CD14-positive monocyte (primary cell): ENCODE data around the gene TIAM1. TPM values are rescaled to one million over a fixed set of nuclear protein-coding genes. Genes with fewer than 3 reads are reported as not detected.

Experiments
- DNase-seq, 3 donors: peaks; one replicate each; pipeline ENCODE4 v3.0.0-alpha.2; 2011 to 2022
- H2AFZ ChIP-seq: 2 replicates; pipeline ENCODE4 v1.6.0; 2012; ENCODE audit warnings: mild to moderate bottlenecking, low read depth, low read length, inconsistent platforms; ENCODE audit not compliant: insufficient read depth, poor library complexity, severe bottlenecking
- H3K27ac ChIP-seq, 2 donors: 1 replicate in 1 of 2; 2 replicates in 1 of 2; pipeline ENCODE4 v1.5.1; 2012 to 2013; ENCODE audit warnings: low read length in 2 of 2, control low read depth in 1 of 2, inconsistent platforms in 1 of 2, low read depth in 1 of 2, mild to moderate bottlenecking in 1 of 2
- H3K27me3 ChIP-seq, 2 donors: one replicate each; pipeline versions ENCODE4 v1.6.0 to v1.6.1; 2011 to 2013; ENCODE audit warnings: low read length in 2 of 2; ENCODE audit not compliant: control insufficient read depth in 2 of 2, insufficient read depth in 2 of 2
- H3K36me3 ChIP-seq, 2 donors: replicated peaks in 1 of 2; 1 replicate in 1 of 2; 2 replicates in 1 of 2; pipeline versions ENCODE4 v1.5.1 to v1.6.1; 2012 to 2013; ENCODE audit warnings: low read length in 2 of 2, control low read depth in 1 of 2, inconsistent platforms in 1 of 2, mild to moderate bottlenecking in 1 of 2; ENCODE audit not compliant: insufficient read depth in 2 of 2, control insufficient read depth in 1 of 2
- H3K4me1 ChIP-seq, 2 donors: 1 replicate in 1 of 2; 2 replicates in 1 of 2; pipeline versions ENCODE4 v1.5.1 to v1.6.1; 2012 to 2013; ENCODE audit warnings: low read length in 2 of 2, control low read depth in 1 of 2, inconsistent platforms in 1 of 2, mild to moderate bottlenecking in 1 of 2, moderate library complexity in 1 of 2; ENCODE audit not compliant: insufficient read depth in 2 of 2, control insufficient read depth in 1 of 2
- H3K4me2 ChIP-seq: replicated peaks from 2 replicates; pipeline ENCODE3; 2012; ENCODE audit warnings: low read length, moderate library complexity, mild to moderate bottlenecking; ENCODE audit not compliant: poor library complexity, severe bottlenecking; ENCODE audit errors: extremely low read depth
- H3K4me3 ChIP-seq, 3 experiments: fragments of 200-600 bp in 1 of 3; sonication (generic) in 1 of 3; replicated peaks in 1 of 3; 1 replicate in 2 of 3; 2 replicates in 1 of 3; pipeline ENCODE4 v1.5.1; 2011 to 2013; ENCODE audit warnings: low read length in 3 of 3, mild to moderate bottlenecking in 3 of 3, control low read depth in 2 of 3, low read depth in 2 of 3, inconsistent platforms in 1 of 3, moderate library complexity in 1 of 3
- H3K79me2 ChIP-seq: 2 replicates; pipeline ENCODE4 v1.6.0; 2012; ENCODE audit warnings: mild to moderate bottlenecking, control low read depth, inconsistent platforms, low read length, moderate library complexity; ENCODE audit not compliant: insufficient read depth
- H3K9ac ChIP-seq: 2 replicates; pipeline ENCODE4 v1.6.0; 2017; ENCODE audit warnings: low read length, mild to moderate bottlenecking; ENCODE audit not compliant: insufficient read depth, poor library complexity, severe bottlenecking
- H3K9me3 ChIP-seq, 2 donors: replicated peaks in 1 of 2; 1 replicate in 1 of 2; 2 replicates in 1 of 2; pipeline versions ENCODE4 v1.5.1 to v1.6.1; 2012 to 2013; ENCODE audit warnings: low read length in 2 of 2, control low read depth in 1 of 2; ENCODE audit not compliant: control insufficient read depth in 1 of 2, insufficient read depth in 1 of 2
- H4K20me1 ChIP-seq: 2 replicates; pipeline ENCODE4 v1.6.0; 2012; ENCODE audit warnings: mild to moderate bottlenecking, low read length, control low read depth, moderate library complexity; ENCODE audit not compliant: insufficient read depth
- H3K27ac Mint-ChIP-seq, 7 donors: one replicate each; pipeline ENCODE4 v1.8.0; 2020; ENCODE audit warnings: mild to moderate bottlenecking in 7 of 7, mixed read lengths in 7 of 7, moderate library complexity in 6 of 7, inconsistent platforms in 2 of 7
- H3K27me3 Mint-ChIP-seq, 3 donors: one replicate each; pipeline ENCODE4 v1.8.0; 2021 to 2022; ENCODE audit warnings: low read depth in 3 of 3, mild to moderate bottlenecking in 3 of 3, mixed read lengths in 3 of 3, moderate library complexity in 3 of 3, inconsistent platforms in 1 of 3
- H3K36me3 Mint-ChIP-seq, 2 donors: one replicate each; pipeline ENCODE4 v1.8.0; 2020; ENCODE audit warnings: mixed read lengths in 2 of 2, inconsistent platforms in 1 of 2, mild to moderate bottlenecking in 1 of 2
- H3K4me1 Mint-ChIP-seq: one replicate; pipeline ENCODE4 v1.8.0; 2020; ENCODE audit warnings: mild to moderate bottlenecking, mixed read lengths
- H3K4me3 Mint-ChIP-seq, 2 donors: one replicate each; pipeline ENCODE4 v1.8.0; 2020; ENCODE audit warnings: mild to moderate bottlenecking in 2 of 2, mixed read lengths in 2 of 2, moderate library complexity in 1 of 2
- H3K9me3 Mint-ChIP-seq, 7 donors: one replicate each; pipeline ENCODE4 v1.8.0; 2020 to 2022; ENCODE audit warnings: mixed read lengths in 7 of 7, mild to moderate bottlenecking in 6 of 7, moderate library complexity in 6 of 7, inconsistent platforms in 2 of 7
- CTCF ChIP-seq: fragments of 200-600 bp; IDR thresholded peaks from one replicate; pipeline ENCODE4 v1.8.0; 2022; ENCODE audit warnings: antibody characterized with exemption, mild to moderate bottlenecking
- WGBS: methylation state at CpG from one replicate; pipeline ENCODE4 v1.1.5; 2013; ENCODE audit warnings: missing lambda C conversion rate; ENCODE audit not compliant: insufficient coverage; 5-methylcytosine and 5-hydroxymethylcytosine counted together
- intact Hi-C, 2 donors: fragments of 100-400 bp; cut with micrococcal nuclease; formaldehyde crosslinking; loops; one replicate each; pipeline versions ENCODE4 v1.15.0 to v1.15.1; 2023
- polyA plus RNA-seq, 3 donors: library from polyadenylated mRNA; depleted of rRNA in 1 of 3; unstranded in 2 of 3; stranded (reverse) in 1 of 3; fragments of 300-500 nt in 2 of 3; fragments of >200 nt in 1 of 3; fragmentation: Illumina TruSeq in 2 of 3; gene quantifications; 1 replicate in 2 of 3; 2 replicates in 1 of 3; pipeline ENCODE4 v1.2.3, GENCODE V29; 2012 to 2021

Gene TIAM1
- polyA plus RNA-seq, 3 donors: 17.7 to 55.0 (median 45.3) TPM

GRCh38 chr21:31187499-31187898, 156.6 kb downstream of the TIAM1 start:
- no peaks in the 10 kb centered on the region for H3K9me3 ChIP-seq
- DNase-seq: no peak
- H3K4me2 ChIP-seq: no peak overlapping the region
- Mint-ChIP-seq H3K27me3 (peaks cover 1 to 3% (median 2%) of the 10 kb centered on the region in 3 donors), H3K36me3 (peaks cover 63 to 75% of the 10 kb centered on the region in 2 donors), H3K4me1 (peaks cover 3% of the 10 kb centered on the region), H3K4me3 (no peak overlapping the region), H3K27ac (no peak overlapping the region), H3K9me3 (no peaks in the 10 kb centered on the region)
- 100% methylated on average over 1 of the region's 4 CpGs for WGBS
- intact Hi-C loops: no loop called here
- H3K79me2 ChIP-seq: no peaks in the 10 kb centered on the region
- no peak for TF ChIP-seq CTCF
- no peak overlapping the region for H3K27ac ChIP-seq
- H4K20me1 ChIP-seq: peaks cover 3% of the 10 kb centered on the region
- H3K27me3 ChIP-seq: no peaks in the 10 kb centered on the region
- no peak overlapping the region for H2AFZ ChIP-seq
- H3K4me3 ChIP-seq: no peak overlapping the region
- no peak overlapping the region for H3K9ac ChIP-seq
- peaks cover 0 to 4% of the 10 kb centered on the region in 2 donors for H3K4me1 ChIP-seq
- H3K36me3 ChIP-seq: peaks cover 15 to 90% of the 10 kb centered on the region in 2 donors

- H3K4me1 Mint-ChIP-seq: peaks cover 3% of the 10 kb centered on the region
- no peak overlapping the region for H3K9ac ChIP-seq
These were observed 157.1 kb downstream of the TIAM1 start for GRCh38 chr21:31186916-31187315.

More at GRCh38 chr21:31186916-31187315, 157.1 kb downstream of the TIAM1 start:
- Histone ChIP-seq H3K4me3 (no peak overlapping the region), H2AFZ (no peak overlapping the region), H3K36me3 (peaks cover 17 to 90% of the 10 kb centered on the region in 2 donors), H3K4me1 (peaks cover 0 to 4% of the 10 kb centered on the region in 2 donors), H3K9me3 (no peaks in the 10 kb centered on the region), H3K4me2 (no peak overlapping the region), H4K20me1 (peaks cover 3% of the 10 kb centered on the region), H3K79me2 (no peaks in the 10 kb centered on the region), H3K27ac (no peak overlapping the region), H3K27me3 (no peaks in the 10 kb centered on the region)
- WGBS: 92% methylated on average over 2 of the region's 4 CpGs
- Mint-ChIP-seq H3K36me3 (peaks cover 64 to 75% of the 10 kb centered on the region in 2 donors), H3K27ac (no peak overlapping the region), H3K27me3 (peaks cover 1 to 4% (median 3%) of the 10 kb centered on the region in 3 donors), H3K4me3 (no peak overlapping the region), H3K9me3 (peaks cover 0 to 3% (median 0%) of the 10 kb centered on the region in 7 donors)
- TF ChIP-seq CTCF: no peak
- no peak for DNase-seq
- intact Hi-C loops: no loop called here
